HG03103 (cell line): ENCODE data around the gene CYP2C19.
"Not testable (repeated sequence)": the region's sequence is repeated elsewhere in the genome, so short reads cannot be mapped to it uniquely, and the experiment has no call there.

Experiments
- ATAC-seq: cut with Tn5 transposase; IDR thresholded peaks from one replicate; pipeline ENCODE4 v1.9.1; 2021; ENCODE audit warnings: low read depth; ENCODE audit not compliant: unreplicated experiment

CYP2C19 gene

GRCh38 chr10:94762393-94762792 is at the start of gene CYP2C19:
TSS of gene CYP2C19 (plus strand) at chr10:94762681. CDS start at chr10:94762706, 25 bp downstream.
- ATAC-seq: no peak

DNA sequence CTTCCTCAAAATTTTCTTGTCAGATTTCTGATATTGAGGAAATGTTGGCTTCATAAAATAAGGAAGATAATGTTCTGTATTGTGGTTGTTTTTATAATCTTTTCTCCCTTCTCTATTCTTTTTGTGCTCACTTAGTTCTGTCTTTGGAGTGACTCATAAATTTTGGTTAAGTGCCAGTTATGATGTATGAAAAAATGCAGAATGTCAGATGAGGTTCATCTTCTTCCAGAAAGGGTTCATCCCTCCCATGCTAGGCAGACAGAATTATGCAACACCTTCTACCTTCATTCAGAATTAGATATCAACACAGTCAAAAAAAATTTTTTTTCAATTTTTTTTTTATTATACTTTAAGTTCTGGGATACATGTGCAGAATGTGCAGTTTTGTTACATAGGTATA is 36.6 kb upstream of the CYP2C19 start:
- ATAC-seq: no peak

- no peak for ATAC-seq
These were observed 27.3 kb upstream of the CYP2C19 start for GRCh38 chr10:94735197-94735596.

DNA sequence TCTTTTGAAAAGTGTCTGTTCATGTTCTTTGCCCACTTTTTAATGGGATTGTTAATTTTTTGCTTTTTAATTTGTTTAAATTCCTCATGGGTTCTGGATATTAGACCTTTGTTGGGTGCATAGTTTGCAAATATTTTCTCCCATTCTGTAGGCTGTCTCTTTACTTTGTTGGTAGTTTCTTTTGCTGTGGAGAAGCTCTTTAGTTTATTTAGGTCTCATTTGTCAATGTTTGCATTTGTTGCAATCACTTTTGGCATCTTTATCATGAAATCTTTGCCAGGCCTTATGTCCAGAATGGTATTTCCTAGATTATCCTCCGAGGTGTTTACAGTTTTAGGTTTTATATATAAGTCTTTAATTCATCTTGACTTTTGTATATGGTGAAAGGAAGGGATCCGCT is 23.9 kb upstream of the CYP2C19 start:
- no peak for ATAC-seq

GRCh38 chr10:94747137-94747536 is 15.3 kb upstream of the CYP2C19 start:
- no peak for ATAC-seq

DNA sequence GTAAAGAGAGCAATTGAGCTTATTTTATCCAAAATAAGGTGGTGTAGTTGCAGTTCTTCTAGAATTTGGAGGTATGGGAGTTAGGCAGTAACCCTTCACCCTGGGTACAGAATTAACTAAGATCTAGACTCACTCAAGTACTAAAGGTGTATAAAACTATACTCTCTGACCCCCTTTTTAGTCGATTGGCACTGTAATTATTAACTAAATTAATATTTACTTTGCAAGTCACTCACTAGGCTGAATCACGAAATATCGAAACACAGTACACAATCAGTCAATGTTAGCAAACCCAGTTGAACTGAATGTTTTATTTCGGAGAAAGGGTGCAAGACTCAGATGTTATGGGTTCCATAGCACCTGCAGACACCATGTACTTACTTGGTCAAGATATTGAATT is 14.6 kb upstream of the CYP2C19 start:
- no peak for ATAC-seq

DNA sequence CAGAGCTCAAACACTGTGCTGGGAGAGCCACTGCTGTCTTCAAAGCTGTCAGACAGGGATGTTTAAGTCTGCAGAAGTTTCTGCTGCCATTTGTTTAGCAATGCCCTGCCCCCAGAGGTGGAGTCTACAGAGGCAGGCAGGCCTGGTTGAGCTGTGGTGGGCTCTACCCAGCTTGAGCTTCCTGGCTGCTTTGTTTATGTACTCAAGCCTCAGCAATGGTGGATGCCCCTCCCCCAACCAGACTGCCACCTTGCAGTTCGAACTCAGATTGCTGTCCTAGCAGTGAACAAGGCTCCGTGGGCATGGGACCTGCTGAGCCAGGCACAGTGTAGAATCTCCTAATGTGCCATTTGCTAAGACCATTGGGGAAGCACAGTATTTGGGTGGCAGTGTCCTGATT is 4.6 kb upstream of the CYP2C19 start:
- ATAC-seq: no peak

GRCh38 chr10:94760586-94761178 is 1.8 kb upstream of the CYP2C19 start:
- no peak for ATAC-seq

DNA sequence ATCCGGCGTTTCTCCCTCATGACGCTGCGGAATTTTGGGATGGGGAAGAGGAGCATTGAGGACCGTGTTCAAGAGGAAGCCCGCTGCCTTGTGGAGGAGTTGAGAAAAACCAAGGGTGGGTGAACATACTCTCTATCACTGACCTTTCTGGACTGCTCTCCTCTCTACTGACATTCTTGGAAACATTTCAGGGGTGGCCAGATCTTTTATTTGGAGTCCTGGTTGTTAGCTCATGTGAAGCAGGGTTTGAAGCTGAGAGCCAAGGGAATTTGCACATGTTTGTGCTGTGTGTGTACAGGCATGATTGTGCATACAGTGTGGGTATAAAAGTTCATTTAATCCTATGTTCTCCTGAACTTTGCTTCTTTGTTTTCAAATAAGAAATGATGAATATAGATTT is 12.9 kb downstream of the CYP2C19 start:
- not testable (repeated sequence) for ATAC-seq

DNA sequence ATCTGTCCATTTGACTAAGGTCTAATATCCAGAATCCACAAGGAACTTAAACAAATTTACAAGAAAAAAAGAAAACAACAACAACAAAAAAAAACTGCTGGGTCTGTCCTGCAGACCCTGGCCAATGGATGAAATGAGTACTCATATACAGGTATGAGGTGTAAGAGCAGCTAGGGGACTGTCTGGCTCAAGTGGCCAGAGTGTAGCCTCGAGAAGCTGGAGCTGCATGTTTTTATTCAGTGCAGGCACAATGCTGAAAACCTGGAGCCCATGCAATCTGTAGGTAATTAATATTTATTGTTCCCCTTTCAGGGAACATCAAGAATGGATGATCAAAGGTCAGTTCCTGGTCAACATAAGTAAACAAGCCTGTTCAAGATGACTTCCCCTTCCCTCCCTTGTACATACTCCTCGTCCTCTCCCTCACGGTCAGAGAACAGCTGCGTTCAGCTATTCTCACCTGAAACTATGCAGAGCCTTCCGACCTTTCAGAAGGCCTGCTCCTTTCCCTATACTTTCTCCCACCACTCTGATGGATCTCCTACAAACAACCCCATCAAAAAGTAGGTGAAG is 15.5 kb downstream of the CYP2C19 start:
- ATAC-seq: no peak

DNA sequence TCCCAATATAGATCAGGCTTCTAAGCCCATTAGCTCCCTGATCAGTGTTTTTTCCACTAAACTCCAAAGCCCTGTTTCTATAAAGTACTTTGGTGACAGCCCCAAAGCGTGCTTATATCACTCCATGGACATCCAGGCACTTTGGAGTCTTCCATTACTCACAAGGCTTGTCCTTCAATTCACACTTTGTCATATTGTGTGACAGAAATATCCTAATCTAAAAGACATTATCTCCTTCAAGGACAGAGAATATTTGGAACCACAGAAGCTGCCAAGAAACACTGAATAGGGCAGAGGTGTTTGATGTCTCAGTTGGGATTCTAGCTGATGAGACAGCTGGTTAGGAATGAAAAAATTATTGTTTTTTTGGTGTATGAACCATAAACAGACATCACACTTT is 18.4 kb downstream of the CYP2C19 start:
- no peak for ATAC-seq

- no peak for ATAC-seq
These were observed 21.8 kb downstream of the CYP2C19 start for GRCh38 chr10:94784256-94784655.

DNA sequence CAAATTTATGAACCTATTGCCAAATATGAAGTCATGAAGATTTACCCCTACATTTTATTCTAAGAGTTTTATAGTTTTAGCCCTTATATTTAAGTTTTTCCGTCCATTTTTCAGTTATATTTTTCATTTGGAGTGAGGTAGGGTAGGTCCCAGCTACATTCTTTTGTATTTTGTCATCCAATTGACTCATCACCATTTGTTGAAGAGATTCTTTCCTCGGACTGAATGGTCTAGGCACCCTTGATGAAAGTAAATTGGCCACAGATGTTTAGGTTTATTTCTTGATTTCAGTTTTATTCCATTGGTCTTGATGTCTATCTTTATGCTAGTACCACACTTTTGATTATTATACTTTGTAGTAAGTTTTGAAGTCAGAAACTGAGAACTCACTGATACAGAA is 22.7 kb downstream of the CYP2C19 start:
- ATAC-seq: no peak

GRCh38 chr10:94800551-94800950 is 38.1 kb downstream of the CYP2C19 start:
- ATAC-seq: not testable (repeated sequence)

DNA sequence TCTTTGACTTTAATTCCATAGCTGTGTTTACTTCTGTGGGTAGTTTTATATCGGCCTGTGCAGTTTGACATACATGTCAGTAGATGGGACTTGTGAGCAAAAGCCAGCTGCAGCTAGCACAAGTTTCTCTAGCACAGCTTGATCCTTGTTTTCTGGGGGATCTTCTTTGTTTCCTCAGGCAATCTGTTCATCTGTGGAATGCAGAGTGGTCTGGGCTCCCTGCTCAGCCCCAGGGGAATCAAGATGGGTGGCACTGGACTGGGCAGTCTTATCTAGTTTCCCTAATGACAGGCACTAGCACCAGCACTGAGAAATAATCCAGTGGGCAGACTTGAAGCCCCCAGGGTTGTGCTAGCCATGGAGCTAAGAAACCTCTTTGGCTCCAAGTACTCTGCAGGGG is 40.8 kb downstream of the CYP2C19 start:
- ATAC-seq: no peak

- ATAC-seq: not testable (repeated sequence)
These were observed 67.5 kb downstream of the CYP2C19 start for GRCh38 chr10:94830025-94830424.

DNA sequence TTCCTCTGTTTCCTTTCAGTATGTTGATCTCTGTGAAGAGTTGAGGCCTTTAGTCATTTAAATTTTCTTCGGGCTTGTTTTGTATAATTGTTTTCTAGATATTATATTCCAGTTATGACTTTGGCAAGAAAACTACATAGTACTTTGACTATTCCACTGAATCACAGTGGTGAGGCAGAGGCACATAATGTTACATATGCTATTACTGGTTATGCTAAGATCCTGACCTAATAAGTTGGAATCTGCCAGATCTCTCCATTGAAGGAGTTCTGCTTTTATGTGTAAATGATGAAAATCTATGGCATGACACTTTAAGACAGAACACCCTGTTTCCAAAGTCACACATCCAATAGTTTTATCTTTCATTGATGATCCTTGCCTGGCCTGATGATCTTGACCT is 83.7 kb downstream of the CYP2C19 start:
- ATAC-seq: no peak

DNA sequence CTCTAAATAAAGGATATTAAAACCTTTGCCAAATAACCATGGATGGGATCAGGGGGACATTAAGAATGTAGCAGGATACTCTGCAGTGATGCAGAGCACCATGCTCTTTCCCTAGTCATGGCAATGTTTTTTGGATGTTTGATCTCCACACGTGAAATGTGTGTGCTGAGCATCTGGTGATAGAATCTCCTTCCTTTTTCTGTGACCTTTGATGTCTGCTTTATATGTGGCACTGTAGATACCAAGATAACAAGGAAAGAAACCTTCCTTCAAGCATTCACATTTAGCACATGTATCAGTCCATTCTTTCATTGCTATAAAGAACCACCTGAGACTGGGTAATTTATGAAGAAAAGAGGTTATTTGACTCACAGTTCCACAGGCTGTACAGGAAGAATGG is 88.3 kb downstream of the CYP2C19 start:
- ATAC-seq: no peak

DNA sequence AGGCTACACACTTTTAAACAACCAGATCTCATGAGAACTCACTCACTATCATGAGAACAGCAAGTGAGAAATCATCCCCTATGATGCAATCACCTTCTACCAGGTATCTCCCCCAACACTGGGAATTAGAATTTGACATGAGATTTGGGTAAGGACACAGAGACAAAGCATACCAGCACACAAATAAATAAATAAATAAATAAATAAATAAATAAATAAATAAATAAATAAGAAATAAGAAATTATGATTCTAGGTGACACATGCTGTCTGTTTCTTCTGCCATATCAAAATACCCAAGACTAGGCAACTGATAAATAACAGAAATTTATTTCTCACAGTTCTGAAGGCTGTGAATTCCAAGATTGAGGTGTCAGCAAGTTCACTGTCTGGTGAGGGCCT is 88.8 kb downstream of the CYP2C19 start:
- no peak for ATAC-seq

GRCh38 chr10:94852438-94852837 is 90.0 kb downstream of the CYP2C19 start:
- ATAC-seq: no peak

GRCh38 chr10:94853065-94853464 is 90.6 kb downstream of the CYP2C19 start:
- no peak for ATAC-seq

- ATAC-seq: no peak
These were observed 95.5 kb downstream of the CYP2C19 start for GRCh38 chr10:94858005-94858404.

DNA sequence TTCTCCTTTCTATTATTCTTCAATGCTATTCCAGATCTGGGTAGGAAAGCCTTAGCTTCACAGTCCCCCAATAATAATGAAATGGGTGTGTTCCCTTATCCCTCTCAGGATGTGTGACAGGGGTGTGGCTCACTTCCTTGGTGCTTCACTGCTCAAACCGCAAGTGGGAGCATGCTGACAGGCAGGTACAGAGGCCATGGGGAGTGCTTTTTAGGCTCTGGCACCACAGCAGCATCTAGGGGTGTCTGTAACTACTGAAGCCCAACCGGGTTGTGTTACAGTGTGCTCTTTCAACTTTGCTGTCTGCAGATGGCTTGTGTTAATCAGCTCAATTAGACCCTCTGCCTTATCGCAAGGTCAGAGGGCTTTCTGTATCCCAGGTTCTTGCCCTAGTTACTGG is 96.6 kb downstream of the CYP2C19 start:
- no peak for ATAC-seq
